HT-29 (cell line): ENCODE results near the gene USP43. TPM values are rescaled to one million over a fixed set of nuclear protein-coding genes. Genes with fewer than 3 reads are reported as not detected.

Experiments
- DNase-seq: peaks from one replicate; pipeline ENCODE4 v3.0.0-alpha.2; 2015; ENCODE audit warnings: low spot score
- total RNA-seq: library from RNA; depleted of rRNA; stranded (reverse); fragments of >200 nt; shearing (Covaris generic); gene quantifications from 2 replicates; pipeline ENCODE4 v1.2.3, GENCODE V29; 2014; rRNA removed

Gene USP43
- total RNA-seq, 1 experiment from 2014 or later, result 21.7 TPM

DNA sequence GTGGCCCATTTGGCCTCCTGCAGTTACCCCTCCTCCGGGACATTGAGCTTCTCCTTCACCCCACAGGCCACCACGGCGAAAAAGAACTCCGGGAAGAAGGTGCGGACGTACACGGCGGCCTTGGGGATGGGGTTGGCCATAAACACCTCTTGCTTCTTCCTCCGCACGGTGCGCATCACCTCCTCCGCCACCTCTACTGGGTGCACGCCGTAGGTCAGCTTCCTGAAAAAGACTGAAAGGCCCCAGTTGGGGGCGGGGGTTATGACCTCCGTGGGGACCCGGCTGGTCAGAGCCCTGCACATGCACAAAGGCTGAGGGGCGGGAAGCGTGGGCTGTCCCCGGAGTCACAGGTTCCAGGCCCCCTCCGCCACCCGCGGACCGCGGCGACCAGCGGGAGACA is 126.1 kb downstream of the USP43 start:
- no peak for DNase-seq

- DNase-seq, result no peak
Observed at GRCh38 chr17:9772658-9773057, 127.3 kb downstream of the USP43 start.

DNA sequence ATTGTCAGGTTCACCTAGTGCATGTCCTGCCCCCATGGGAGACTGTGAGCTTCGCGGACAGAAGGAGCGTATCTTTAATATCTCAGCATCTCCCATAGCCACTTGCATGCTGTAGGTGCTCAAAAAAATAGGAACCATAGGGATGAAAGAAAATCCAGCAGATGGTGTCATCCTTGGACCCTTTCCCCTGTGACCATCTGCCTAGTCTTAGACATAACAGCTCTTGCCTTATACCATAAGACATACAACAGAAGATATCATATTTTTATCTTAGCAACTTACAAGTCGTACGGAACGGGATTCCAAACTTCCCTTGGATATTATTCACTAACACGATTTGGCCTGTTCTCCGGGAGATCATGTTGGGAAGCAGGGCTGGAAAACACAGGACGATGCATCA is 131.6 kb downstream of the USP43 start:
- DNase-seq, result no peak

Other genes with a start within 250 kb of the USP43 start
- 21.6 and 26.0 TPM in 2 replicates for gene STX8, start 69.7 kb upstream of the USP43 start, total RNA-seq
- gene CFAP52, start 68.9 kb upstream of the USP43 start, total RNA-seq, result not detected in 2 replicates
- gene DHRS7C, start 146.1 kb downstream of the USP43 start, total RNA-seq, result not detected in 2 replicates
- not detected in 2 replicates for gene GSG1L2, start 176.6 kb downstream of the USP43 start, total RNA-seq
- gene GLP2R, start 180.4 kb downstream of the USP43 start, total RNA-seq, result 0.03 TPM in 1 of 2 replicates, not detected in the other